ENCODE measurements around the gene CD68.

GRCh38 chr17:7548585-7549400 lies 30.6 kb upstream of the CD68 start, which contains the start of gene TNFSF12:
- TF ChIP-seq CTCF (IDR thresholded peaks at IDR 0.05; ENCODE audit: low read depth, low read length) (no peak), POLR2A (IDR thresholded peaks at IDR 0.05; ENCODE audit: extremely low read depth, insufficient read length) (no peak)

All from NB4 (cell line).